Psoas muscle (tissue), 8 donors: ENCODE results near the gene ARL17B. TPM values are rescaled to one million over a fixed set of nuclear protein-coding genes. Genes with fewer than 3 reads are reported as not detected.
"Not testable (repeated sequence)": the region's sequence is repeated elsewhere in the genome, so short reads cannot be mapped to it uniquely, and the experiment has no call there.

Experiments used
- ATAC-seq, 4 donors: fragments of 200-7000 bp; cut with Tn5 transposase; one replicate each; pipeline ENCODE4 v1.9.1; 2020; ENCODE audit warnings: moderate library complexity in 3 of 4, mild to moderate bottlenecking in 2 of 4
- DNase-seq, 2 donors: peaks; one replicate each; pipeline ENCODE4 v3.0.0-alpha.2; 2020
- H3K27ac ChIP-seq: fragments of 200-600 bp; one replicate; pipeline ENCODE4 v1.8.0; 2022
- H3K27me3 ChIP-seq, 3 donors: fragments of 200-600 bp in 1 of 3; one replicate each; pipeline versions ENCODE4 v1.6.1 to v1.8.0; 2013 to 2022; ENCODE audit warnings: low read length in 2 of 3, mild to moderate bottlenecking in 2 of 3, moderate library complexity in 1 of 3; ENCODE audit not compliant: insufficient read depth in 3 of 3
- H3K36me3 ChIP-seq, 2 donors: fragments of 200-600 bp in 1 of 2; one replicate each; pipeline versions ENCODE4 v1.6.1 to v1.8.0; 2013 to 2022; ENCODE audit warnings: low read depth in 1 of 2, mild to moderate bottlenecking in 1 of 2, moderate library complexity in 1 of 2; ENCODE audit not compliant: insufficient read depth in 1 of 2
- H3K4me1 ChIP-seq: fragments of 200-600 bp; one replicate; pipeline ENCODE4 v1.8.0; 2022
- H3K4me3 ChIP-seq: fragments of 200-600 bp; one replicate; pipeline ENCODE4 v1.8.0; 2022; ENCODE audit warnings: mild to moderate bottlenecking
- H3K9me3 ChIP-seq: fragments of 200-600 bp; one replicate; pipeline ENCODE4 v1.8.0; 2022
- WGBS, 3 donors: extraction: QIAGEN DNeasy Blood & Tissue Kit; methylation state at CpG; one replicate each; pipeline versions ENCODE4 v1.1.6 to v1.1.7; 2013; 5-methylcytosine and 5-hydroxymethylcytosine counted together
- intact Hi-C, 2 donors: fragments of 100-400 bp; cut with DNase I; formaldehyde crosslinking; loops; one replicate each; pipeline versions ENCODE4 v1.11.0 to v1.14.2; 2022
- polyA plus RNA-seq, 3 donors: library from polyadenylated mRNA; stranded (reverse); fragments of 200-250 nt; gene quantifications; one replicate each; pipeline ENCODE4 v1.2.3, GENCODE V29; 2013
- total RNA-seq, 4 donors: library from RNA; stranded (reverse); fragmentation: NEBNext Ultra II Directional in 2 of 4; extraction: Animal tissue kit (Norgen Biotek cat#: 25700) in 2 of 4; gene quantifications; one replicate each; pipeline versions ENCODE4 v1.2.1 to v1.2.4, GENCODE V29; 2021 to 2023
- TF ChIP-seq, protein P1 (sequence below): fragments of 200-600 bp; IDR thresholded peaks from one replicate; pipeline ENCODE4 v1.8.0; 2022; ENCODE audit warnings: antibody characterized with exemption
- donor health status: healthy with polysubstance abuse.
- donor health status: DM: no; HTN: no; CAD: no; lungs with moderate emphysema.
- donor health status: Bipolar disorder and iron deficiency.
- donor health status: healthy.
- donor health status: DM: yes; HTN: yes; CAD: no.
- donor health status: DM: no; HTN: no; CAD: no.
- donor health status: DM: no; HTN: no; CAD: no.
- donor health status: DM: yes; HTN: yes; CAD: no.

ARL17B gene
- total and polyA plus RNA-seq, 7 donors: 3.8 to 27.1 (median 8.5) TPM

DNA sequence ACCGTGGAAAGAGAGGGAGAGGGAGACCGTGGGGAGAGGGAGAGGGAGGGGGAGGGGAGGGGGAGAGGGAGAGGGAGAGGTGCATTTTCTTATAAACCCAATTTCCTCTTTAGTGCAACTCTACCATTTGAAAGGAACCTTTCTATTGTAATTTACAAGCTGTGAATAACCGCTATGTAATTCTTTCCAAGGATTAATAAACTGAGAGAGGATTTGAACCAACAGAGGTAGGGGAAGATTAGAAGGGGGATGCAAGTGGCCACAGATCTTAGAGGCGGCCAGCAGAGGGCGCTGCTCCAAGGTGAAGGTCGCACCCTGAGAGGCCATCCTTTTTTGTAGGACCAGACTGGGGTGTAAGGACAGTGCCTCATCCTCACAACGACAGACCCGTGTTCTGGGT lies 107.8 kb downstream of the ARL17B start:
- 30 to 40% (median 36%) methylated on average over 7 to 8 of the region's 8 CpGs for WGBS, 3 donors
- H3K36me3 ChIP-seq, H3K27ac ChIP-seq, H3K4me1 ChIP-seq, H3K4me3 ChIP-seq, H3K9me3 ChIP-seq, intact Hi-C loops, H3K27me3 ChIP-seq: not testable (repeated sequence)
- DNase-seq (peak; percentile 76 to 80), ATAC-seq (peak; percentile 52 to 91 (median 88))
- TF ChIP-seq, protein P1, sequence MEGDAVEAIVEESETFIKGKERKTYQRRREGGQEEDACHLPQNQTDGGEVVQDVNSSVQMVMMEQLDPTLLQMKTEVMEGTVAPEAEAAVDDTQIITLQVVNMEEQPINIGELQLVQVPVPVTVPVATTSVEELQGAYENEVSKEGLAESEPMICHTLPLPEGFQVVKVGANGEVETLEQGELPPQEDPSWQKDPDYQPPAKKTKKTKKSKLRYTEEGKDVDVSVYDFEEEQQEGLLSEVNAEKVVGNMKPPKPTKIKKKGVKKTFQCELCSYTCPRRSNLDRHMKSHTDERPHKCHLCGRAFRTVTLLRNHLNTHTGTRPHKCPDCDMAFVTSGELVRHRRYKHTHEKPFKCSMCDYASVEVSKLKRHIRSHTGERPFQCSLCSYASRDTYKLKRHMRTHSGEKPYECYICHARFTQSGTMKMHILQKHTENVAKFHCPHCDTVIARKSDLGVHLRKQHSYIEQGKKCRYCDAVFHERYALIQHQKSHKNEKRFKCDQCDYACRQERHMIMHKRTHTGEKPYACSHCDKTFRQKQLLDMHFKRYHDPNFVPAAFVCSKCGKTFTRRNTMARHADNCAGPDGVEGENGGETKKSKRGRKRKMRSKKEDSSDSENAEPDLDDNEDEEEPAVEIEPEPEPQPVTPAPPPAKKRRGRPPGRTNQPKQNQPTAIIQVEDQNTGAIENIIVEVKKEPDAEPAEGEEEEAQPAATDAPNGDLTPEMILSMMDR: peak; percentile 56

DNA sequence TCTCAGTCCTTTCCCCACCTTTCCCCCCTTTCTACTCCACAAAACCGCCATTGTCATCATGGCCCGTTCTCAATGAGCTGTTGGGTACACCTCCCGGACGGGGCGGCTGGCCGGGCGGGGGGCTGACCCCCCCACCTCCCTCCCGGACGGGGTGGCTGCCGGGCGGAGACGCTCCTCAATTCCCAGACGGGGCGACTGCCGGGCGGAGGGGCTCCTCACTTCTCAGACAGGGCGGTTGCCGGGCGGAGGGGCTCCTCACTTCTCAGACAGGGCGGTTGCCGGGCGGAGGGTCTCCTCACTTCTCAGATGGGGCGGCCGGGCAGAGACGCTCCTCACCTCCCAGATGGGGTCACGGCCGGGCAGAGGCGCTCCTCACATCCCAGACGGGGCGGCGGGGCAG lies 108.8 kb downstream of the ARL17B start:
- H3K4me1 ChIP-seq, ATAC-seq, H3K27ac ChIP-seq, H3K27me3 ChIP-seq, H3K36me3 ChIP-seq, H3K9me3 ChIP-seq, intact Hi-C loops, DNase-seq, H3K4me3 ChIP-seq: not testable (repeated sequence)
- 82 to 88% (median 87%) methylated on average over 15 to 21 of the region's 31 CpGs for WGBS, 3 donors

DNA sequence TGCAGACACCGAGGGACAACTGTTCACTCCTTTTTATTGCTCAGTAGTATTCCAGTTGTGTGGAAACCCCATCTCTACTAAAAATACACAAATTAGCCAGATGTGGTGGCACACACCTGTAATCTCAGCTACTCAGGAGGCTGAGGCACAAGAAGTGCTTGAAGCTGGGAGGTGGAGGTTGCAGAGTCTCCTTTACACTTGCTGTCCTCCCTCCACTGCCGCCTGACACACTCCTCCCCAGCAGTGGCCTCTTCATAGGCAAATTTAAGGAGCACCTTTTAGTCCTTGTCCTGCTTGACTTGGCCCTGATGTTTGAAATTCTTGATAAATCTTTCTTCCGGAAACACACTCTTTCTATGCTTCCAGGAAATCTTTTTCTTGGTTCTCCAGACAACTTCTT lies 112.4 kb downstream of the ARL17B start:
- H3K4me3 ChIP-seq, H3K4me1 ChIP-seq, DNase-seq, H3K9me3 ChIP-seq, H3K27ac ChIP-seq, H3K27me3 ChIP-seq, intact Hi-C loops, ATAC-seq, H3K36me3 ChIP-seq: not testable (repeated sequence)
- WGBS, 3 donors: 86 to 88% (median 88%) methylated on average over 3 of the region's 3 CpGs

DNA sequence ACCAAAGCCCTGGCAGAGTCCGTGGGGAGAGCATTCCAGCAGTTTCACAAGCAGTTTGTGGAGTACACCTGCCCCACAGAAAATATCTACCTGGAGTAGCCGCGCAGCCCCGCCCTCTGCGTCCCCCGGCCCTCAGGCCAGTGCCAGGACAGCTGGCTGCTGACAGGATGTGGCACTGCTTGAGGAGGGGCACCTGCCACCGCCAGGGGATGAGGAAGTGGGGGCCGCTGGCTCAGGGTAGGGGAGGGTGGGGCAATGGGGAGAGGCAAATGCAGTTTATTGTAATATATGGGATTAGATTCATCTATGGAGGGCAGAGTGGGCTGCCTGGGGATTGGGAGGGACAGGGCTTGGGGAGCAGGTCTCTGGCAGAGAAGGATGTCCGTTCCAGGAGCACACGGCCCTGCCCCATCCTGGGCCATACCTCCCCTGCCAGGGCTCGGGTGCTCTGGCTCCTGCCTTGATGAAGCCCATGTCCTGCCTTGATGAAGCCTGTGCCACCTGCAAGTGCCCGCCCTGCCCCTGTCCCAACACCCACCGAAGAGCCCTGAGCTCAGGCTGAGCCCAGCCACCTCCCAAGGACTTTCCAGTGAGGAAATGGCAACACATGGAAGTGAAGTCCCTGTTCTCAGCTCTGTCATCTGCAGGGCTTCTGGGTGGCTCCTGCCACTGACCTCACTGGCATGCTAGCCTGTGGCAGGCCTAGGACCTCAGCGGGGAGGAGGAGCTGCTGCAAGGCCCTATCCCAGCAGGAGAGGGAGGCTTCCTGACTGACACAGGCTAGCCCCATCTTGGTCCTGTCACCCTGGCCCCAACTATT lies 116.4 kb downstream of the ARL17B start:
- H3K27me3 ChIP-seq, DNase-seq, H3K4me3 ChIP-seq, H3K9me3 ChIP-seq, H3K4me1 ChIP-seq, intact Hi-C loops, H3K27ac ChIP-seq, H3K36me3 ChIP-seq: not testable (repeated sequence)
- 82 to 100% (median 86%) methylated on average over 2 to 9 of the region's 14 CpGs for WGBS, 3 donors
- ATAC-seq: peak in 1 of 4 donors; percentile 57

DNA sequence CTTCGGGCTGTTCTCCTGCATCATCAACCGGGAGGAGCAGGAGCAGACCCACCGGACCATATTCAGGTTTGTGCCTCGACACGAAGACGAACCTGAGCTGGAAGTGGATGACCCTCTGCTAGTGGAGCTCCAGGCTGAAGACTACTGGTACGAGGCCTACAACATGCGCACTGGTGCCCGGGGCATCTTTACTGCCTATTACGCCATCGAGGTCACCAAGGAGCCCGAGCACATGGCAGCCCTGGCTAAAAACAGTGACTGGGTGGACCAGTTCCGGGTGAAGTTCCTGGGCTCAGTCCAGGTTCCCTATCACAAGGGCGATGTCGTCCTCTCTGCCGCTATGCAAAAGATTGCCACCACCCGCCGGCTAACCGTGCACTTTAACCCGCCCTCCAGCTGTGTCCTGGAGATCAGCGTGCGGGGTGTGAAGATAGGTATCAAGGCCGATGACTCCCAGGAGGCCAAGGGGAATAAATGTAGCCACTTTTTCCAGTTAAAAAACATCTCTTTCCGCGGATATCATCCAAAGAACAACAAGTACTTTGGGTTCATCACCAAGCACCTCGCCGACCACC lies 117.1 kb downstream of the ARL17B start:
- 96 to 97% (median 96%) methylated on average over 4 to 14 of the region's 27 CpGs for WGBS, 3 donors
- not testable (repeated sequence) for ATAC-seq

DNA sequence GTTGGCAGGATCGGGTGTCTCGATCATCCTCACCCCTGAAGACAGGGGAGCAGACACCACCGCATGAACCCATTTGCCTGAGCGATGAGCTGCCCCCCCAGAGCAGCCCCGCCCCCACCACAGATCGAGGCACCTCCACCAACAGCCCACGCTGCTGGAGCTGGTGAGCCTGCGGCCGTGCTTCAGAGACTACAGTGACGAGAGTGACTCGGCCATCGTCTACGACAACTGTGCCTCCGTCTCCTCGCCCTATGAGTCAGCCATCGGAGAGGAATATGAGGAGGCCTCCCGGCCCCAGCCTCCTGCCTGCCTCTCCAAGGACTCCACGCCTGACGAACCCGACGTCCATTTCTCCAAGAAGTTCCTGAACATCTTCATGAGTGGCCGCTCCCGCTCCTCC lies 117.6 kb downstream of the ARL17B start:
- ATAC-seq: peak in 2 of 4 donors; percentile 23 to 37
- 88 to 91% (median 88%) methylated on average over 11 to 13 of the region's 23 CpGs for WGBS, 3 donors

More for the DNA sequence above, 117.1 kb downstream of the ARL17B start:
- H3K27ac ChIP-seq, DNase-seq, H3K9me3 ChIP-seq, H3K4me1 ChIP-seq, H3K4me3 ChIP-seq, H3K36me3 ChIP-seq, intact Hi-C loops, H3K27me3 ChIP-seq: not testable (repeated sequence)

DNA sequence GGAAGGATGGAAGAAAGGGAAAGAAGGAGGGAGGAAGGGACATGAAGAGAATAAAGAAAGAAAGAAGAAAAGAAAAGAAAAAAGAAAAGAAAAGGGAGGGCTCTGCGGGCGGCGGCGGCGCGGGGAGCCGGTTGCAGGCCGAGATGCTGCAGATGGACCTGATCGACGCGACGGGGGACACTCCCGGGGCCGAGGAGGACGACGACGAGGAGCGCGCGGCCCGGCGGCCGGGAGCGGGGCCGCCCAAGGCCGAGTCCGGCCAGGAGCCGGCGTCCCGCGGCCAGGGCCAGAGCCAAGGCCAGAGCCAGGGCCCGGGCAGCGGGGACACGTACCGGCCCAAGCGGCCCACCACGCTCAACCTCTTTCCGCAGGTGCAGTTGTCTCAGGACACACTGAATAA lies 118.1 kb downstream of the ARL17B start:
- peak in 3 of 4 donors; percentile 41 to 65 (median 51) for ATAC-seq
- H3K4me1 ChIP-seq, H3K27ac ChIP-seq, DNase-seq, H3K27me3 ChIP-seq, intact Hi-C loops, H3K9me3 ChIP-seq, H3K4me3 ChIP-seq, H3K36me3 ChIP-seq: not testable (repeated sequence)
- whole genome bisulfite sequencing, 3 donors: 3 to 8% (median 5%) methylated on average over 14 to 31 of the region's 38 CpGs

More for the DNA sequence above, 117.6 kb downstream of the ARL17B start:
- H3K36me3 ChIP-seq, intact Hi-C loops, H3K27me3 ChIP-seq, H3K9me3 ChIP-seq, DNase-seq, H3K4me1 ChIP-seq, H3K27ac ChIP-seq, H3K4me3 ChIP-seq: not testable (repeated sequence)

DNA sequence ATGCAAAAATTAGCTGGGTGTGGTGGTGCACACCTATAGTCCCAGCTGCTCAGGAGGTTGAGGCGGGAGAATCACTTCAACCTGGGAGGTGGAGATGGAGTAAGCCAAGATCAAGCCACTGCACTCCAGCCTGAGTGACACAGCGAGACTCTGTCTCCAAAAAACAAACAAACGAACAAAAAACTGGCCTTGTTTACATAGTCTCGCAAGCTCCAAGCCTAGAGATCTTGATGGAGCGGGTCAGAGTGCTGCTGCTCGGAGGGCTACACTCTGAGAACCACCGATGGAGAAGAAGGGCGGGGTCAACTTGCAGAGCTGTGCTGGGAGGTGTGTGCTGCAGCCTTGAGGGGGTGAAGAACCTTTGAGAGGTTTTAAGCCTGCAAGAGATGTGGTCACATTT lies 130.2 kb downstream of the ARL17B start:
- H3K4me1 ChIP-seq, H3K27me3 ChIP-seq, H3K27ac ChIP-seq, H3K9me3 ChIP-seq, ATAC-seq, DNase-seq, H3K4me3 ChIP-seq, intact Hi-C loops, H3K36me3 ChIP-seq: not testable (repeated sequence)
- WGBS, 3 donors: 85 to 89% (median 88%) methylated on average over 7 to 8 of the region's 8 CpGs

DNA sequence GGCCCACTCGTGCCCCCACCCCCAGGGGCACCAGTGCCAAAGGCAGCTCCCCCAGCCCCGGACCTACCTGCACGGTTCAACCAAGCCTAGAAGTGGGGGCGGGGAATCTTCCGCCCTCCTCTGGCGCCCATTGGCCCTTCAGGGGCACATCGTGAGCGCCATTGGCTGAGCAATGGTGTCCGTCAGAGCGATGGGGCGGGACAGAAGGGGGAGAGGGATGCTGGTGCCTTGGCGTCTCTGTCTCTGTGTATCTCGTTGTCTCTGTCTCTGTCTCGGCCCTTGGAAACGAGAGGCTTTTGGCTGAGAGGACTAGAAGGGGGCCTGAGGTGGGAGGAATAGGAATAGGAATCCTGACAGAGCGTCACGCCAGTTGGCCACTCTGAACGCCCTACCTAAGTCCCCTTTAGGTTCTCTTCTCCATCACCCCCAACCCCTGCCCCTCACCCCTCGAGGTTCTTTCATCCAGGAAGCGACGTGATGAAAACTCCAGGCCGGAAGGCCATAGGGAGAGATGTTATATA lies 136.2 kb downstream of the ARL17B start:
- H3K4me1 ChIP-seq, intact Hi-C loops, H3K36me3 ChIP-seq, H3K27ac ChIP-seq, H3K9me3 ChIP-seq, H3K27me3 ChIP-seq: not testable (repeated sequence)
- H3K4me3 ChIP-seq: peak overlapping the region; percentile 65
- DNase-seq (peak; percentile 96), ATAC-seq (peak; percentile 100)
- 0 to 1% (median 1%) methylated on average over 12 to 21 of the region's 22 CpGs for WGBS, 3 donors

DNA sequence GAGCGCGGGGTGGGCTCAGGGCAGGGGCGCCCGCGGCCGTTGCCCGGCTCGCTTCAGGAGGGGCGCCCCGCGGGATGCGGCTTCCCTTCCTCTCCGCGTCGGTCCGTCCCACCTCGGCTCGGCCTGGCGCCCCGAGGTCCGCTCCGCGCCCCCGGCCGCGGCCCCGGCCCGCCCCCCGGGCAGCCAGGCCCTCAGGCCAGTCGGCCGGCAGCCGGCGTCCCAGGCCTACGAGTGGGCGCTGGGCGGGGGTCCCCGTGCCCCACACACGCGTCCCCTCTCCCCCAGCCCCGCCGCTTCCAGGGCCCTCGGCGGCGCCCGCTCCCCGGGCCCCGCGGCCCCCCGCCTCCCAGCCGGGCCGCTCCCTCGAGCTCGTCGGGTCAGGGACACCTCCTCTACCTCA lies 136.7 kb downstream of the ARL17B start:
- peak; percentile 51 to 62 (median 55) for ATAC-seq
- intact Hi-C loops, H3K36me3 ChIP-seq, H3K9me3 ChIP-seq, H3K4me1 ChIP-seq, H3K27ac ChIP-seq, H3K27me3 ChIP-seq: not testable (repeated sequence)
- peak in 1 of 2 donors; percentile 30 for DNase-seq
- H3K4me3 ChIP-seq: peak overlapping the region; percentile 65
- 1% methylated on average over 17 to 52 of the region's 54 CpGs for WGBS, 3 donors
